Posterior vena cava (tissue), 2 donors: Measurements from ENCODE around the gene CDC42BPB. TPM values are rescaled to one million over a fixed set of nuclear protein-coding genes. Genes with fewer than 3 reads are reported as not detected.

Source experiments
- DNase-seq: peaks from one replicate; pipeline ENCODE4 v3.0.0-alpha.2; 2020; ENCODE audit warnings: low spot score
- intact Hi-C, 2 donors: fragments of 100-400 bp; cut with DNase I; formaldehyde crosslinking; loops; one replicate each; pipeline versions ENCODE4 v1.14.1 to v1.14.2; 2022 to 2023
- total RNA-seq, 2 donors: library from RNA; stranded (reverse); fragmentation: NEBNext Ultra II Directional; extraction: Animal tissue kit (Norgen Biotek cat#: 25700); gene quantifications; one replicate each; pipeline ENCODE4 v1.2.1, GENCODE V29; 2021
- donor health status: DM: yes; HTN: yes; CAD: no.
- donor health status: DM: yes; HTN: yes; CAD: no.

Gene CDC42BPB
- total RNA-seq, 2 donors from 2014 or later: 81.1 to 89.3 TPM

GRCh38 chr14:102914474-102915291 is 142.7 kb downstream of the CDC42BPB start:
- intact Hi-C loops: loop anchor here (10.0 kb wide), 2 partner anchors 140 to 220 kb away; partner anchors contain the start of gene TRAF3 (in 1 of the 2)

GRCh38 chr14:102913341-102914211 is 143.8 kb downstream of the CDC42BPB start:
- peak; percentile 67 for DNase-seq
- intact Hi-C loops: loop anchor here (10.0 kb wide), 2 partner anchors 139 to 219 kb away; partner anchors contain the start of gene TRAF3 (in 1 of the 2)

More at GRCh38 chr14:102914474-102915291, 142.7 kb downstream of the CDC42BPB start:
- DNase-seq: peak; percentile 79

- DNase-seq: peak; percentile 70
These were observed 145.2 kb downstream of the CDC42BPB start for GRCh38 chr14:102911991-102912761.

GRCh38 chr14:102911541-102911951 is 145.8 kb downstream of the CDC42BPB start:
- DNase-seq: peak; percentile 75
- intact Hi-C loops: loop anchor here (10.0 kb wide), 2 partner anchors 137 to 217 kb away; partner anchors contain the start of gene TRAF3 (in 1 of the 2)

More at GRCh38 chr14:102911991-102912761, 145.2 kb downstream of the CDC42BPB start:
- intact Hi-C loops: loop anchor here (10.0 kb wide), 2 partner anchors 137 to 217 kb away; partner anchors contain the start of gene TRAF3 (in 1 of the 2)

- peak; percentile 72 for DNase-seq
- intact Hi-C loops: loop anchor here (10.0 kb wide), 2 partner anchors 136 to 216 kb away; partner anchors contain the start of gene TRAF3 (in 1 of the 2)
These were observed 146.9 kb downstream of the CDC42BPB start for GRCh38 chr14:102910442-102910841.

GRCh38 chr14:102909911-102910310 is 147.4 kb downstream of the CDC42BPB start:
- DNase-seq: peak; percentile 3

GRCh38 chr14:102909462-102909861 is 147.9 kb downstream of the CDC42BPB start:
- peak; percentile 43 for DNase-seq
- intact Hi-C loops: no loop called here

More at GRCh38 chr14:102909911-102910310, 147.4 kb downstream of the CDC42BPB start:
- intact Hi-C loops: loop anchor here (10.0 kb wide), 2 partner anchors 135 to 215 kb away; partner anchors contain the start of gene TRAF3 (in 1 of the 2)

- peak; percentile 70 for DNase-seq
These were observed 148.4 kb downstream of the CDC42BPB start for GRCh38 chr14:102908766-102909455.

GRCh38 chr14:102907980-102908730 is 149.2 kb downstream of the CDC42BPB start:
- intact Hi-C loops: no loop called here
- DNase-seq: peak; percentile 70

More at GRCh38 chr14:102908766-102909455, 148.4 kb downstream of the CDC42BPB start:
- intact Hi-C loops: no loop called here

GRCh38 chr14:102907303-102907844 is 150.0 kb downstream of the CDC42BPB start:
- peak; percentile 78 for DNase-seq
- intact Hi-C loops: no loop called here

GRCh38 chr14:102906616-102907302 is 150.6 kb downstream of the CDC42BPB start:
- DNase-seq: peak; percentile 54
- intact Hi-C loops: no loop called here

- peak; percentile 64 for DNase-seq
- intact Hi-C loops: no loop called here
These were observed 151.9 kb downstream of the CDC42BPB start for GRCh38 chr14:102905116-102906108.

- DNase-seq: peak; percentile 64
- intact Hi-C loops: no loop called here
These were observed 153.3 kb downstream of the CDC42BPB start for GRCh38 chr14:102903889-102904512.

GRCh38 chr14:102903248-102903888 is 154.0 kb downstream of the CDC42BPB start:
- intact Hi-C loops: no loop called here
- peak; percentile 46 for DNase-seq
